ENCODE results near the gene ADORA2A. TPM values are rescaled to one million over a fixed set of nuclear protein-coding genes. Genes with fewer than 3 reads are reported as not detected.

Gene ADORA2A
- total and polyA plus RNA-seq, 2 of the 13 experiments (the other 11 are each of a cell fraction or from before 2014, with no cell fraction given): 3.3 to 5.0 TPM

GRCh38 chr22:24418786-24419474, 8.5 kb upstream of the ADORA2A start:
- in situ Hi-C loops (cut with HindIII; ENCODE audit: extremely low pct_ligation_motif_present, low pct_unique_long_range_greater_than_20kb) (no loop called here), intact Hi-C loops (cut with micrococcal nuclease; ENCODE audit: unreplicated experiment) (no loop called here)
- BruUV-seq (replicated peaks): no TSS peak
- Histone ChIP-seq H3K4me2 (ENCODE audit: low read depth, low read length) (no peak overlapping the region), H3K27ac (ENCODE audit: extremely low read length, insufficient read depth, low read length) (no peak overlapping the region), H2AFZ (ENCODE audit: low read length) (no peak overlapping the region), H4K20me1 (ENCODE audit: insufficient read depth, low read length) (no peaks in the 10 kb centered on the region), H3K4me1 (ENCODE audit: insufficient read depth, low read length) (peaks cover 26% of the 10 kb centered on the region), H3K36me3 (replicated peaks in 1 of 2; ENCODE audit: control insufficient read depth in 1 of 2, insufficient read depth in 2 of 2, low read length in 2 of 2) (peaks cover 8 to 23% of the 10 kb centered on the region in 2 experiments; a peak in 4 of 5 replicates), H3K9ac (ENCODE audit: insufficient read depth, low read depth, low read length) (no peak overlapping the region), H3K27me3 (ENCODE audit: control insufficient read depth in 1 of 2, insufficient read depth in 2 of 2, low read length in 2 of 2) (no peaks in the 10 kb centered on the region), H3K79me2 (ENCODE audit: insufficient read depth, low read length) (no peaks in the 10 kb centered on the region), H3K4me3 (replicated peaks in 1 of 3; ENCODE audit: insufficient read depth in 1 of 3, low read depth in 2 of 3, low read length in 3 of 3) (no peak overlapping the region), H3K9me3 (ENCODE audit: low read length) (no peaks in the 10 kb centered on the region)
- WGBS (ENCODE audit: low lambda C conversion rate): 96% methylated on average over 4 of the region's 16 CpGs
- no peak for DNase-seq (ENCODE audit: low spot score)
- ATAC-seq: no peak
- no peak for TF ChIP-seq CENPT (CRISPR knock-in tag; IDR thresholded peaks at IDR 0.05; ENCODE audit: low read depth)
- no peak for FAIRE-seq
- ChIA-PET POLR2A (no interaction called here), CTCF (ENCODE audit: low intra/inter-chr PET ratio, low total read pairs) (no interaction called here)

DNA sequence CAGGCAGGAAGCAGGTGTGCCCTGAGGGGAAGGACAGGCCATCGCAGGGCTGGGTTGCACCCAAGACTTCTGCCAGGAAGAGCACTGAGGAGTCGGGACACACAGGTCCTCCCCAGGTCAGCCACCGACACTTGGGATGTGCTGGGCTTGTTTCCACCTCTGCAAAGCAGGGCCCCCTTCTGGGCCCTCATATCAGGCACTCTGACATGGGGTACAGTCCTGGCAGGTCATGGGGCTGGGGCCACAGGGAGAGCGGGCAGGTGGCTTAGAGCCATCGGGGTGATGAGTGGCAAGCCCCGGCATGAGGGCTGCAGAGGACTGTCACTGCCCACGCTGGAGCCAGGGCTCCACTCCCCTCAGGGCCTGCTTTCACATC, 7.9 kb upstream of the ADORA2A start:
- BruUV-seq (replicated peaks): no TSS peak
- in situ Hi-C loops (cut with HindIII; ENCODE audit: extremely low pct_ligation_motif_present, low pct_unique_long_range_greater_than_20kb): no loop called here
- 89% methylated on average over 3 of the region's 7 CpGs for WGBS (ENCODE audit: low lambda C conversion rate)
- Histone ChIP-seq H2AFZ (ENCODE audit: low read length) (no peak overlapping the region), H3K79me2 (ENCODE audit: insufficient read depth, low read length) (no peaks in the 10 kb centered on the region), H3K27me3 (ENCODE audit: control insufficient read depth in 1 of 2, insufficient read depth in 2 of 2, low read length in 2 of 2) (no peaks in the 10 kb centered on the region; a peak in 1 of 5 replicates), H3K4me2 (ENCODE audit: low read depth, low read length) (0 out of 2 replicates have a peak overlapping the region, but pooled peaks have one; percentile 71), H4K20me1 (ENCODE audit: insufficient read depth, low read length) (no peaks in the 10 kb centered on the region), H3K9ac (ENCODE audit: insufficient read depth, low read depth, low read length) (no peak overlapping the region), H3K4me3 (replicated peaks in 1 of 3; ENCODE audit: insufficient read depth in 1 of 3, low read depth in 2 of 3, low read length in 3 of 3) (no peak overlapping the region), H3K27ac (ENCODE audit: extremely low read length, insufficient read depth, low read length) (no peak overlapping the region), H3K36me3 (replicated peaks in 1 of 2; ENCODE audit: control insufficient read depth in 1 of 2, insufficient read depth in 2 of 2, low read length in 2 of 2) (peaks cover 8 to 18% of the 10 kb centered on the region in 2 experiments; a peak in 4 of 5 replicates), H3K4me1 (ENCODE audit: insufficient read depth, low read length) (peaks cover 27% of the 10 kb centered on the region), H3K9me3 (ENCODE audit: low read length) (no peaks in the 10 kb centered on the region)
- ATAC-seq: no peak
- TF ChIP-seq MAFG (CRISPR knock-in tag; IDR thresholded peaks at IDR 0.05) (no peak), POLR2A (IDR thresholded peaks at IDR 0.05; ENCODE audit: insufficient read depth in 1 of 2, low read depth in 2 of 2, low read length in 2 of 2) (0 out of 4 replicates have a peak, but pooled peaks of 1 of the 2 experiments have one; percentile 19), ZNF589 (CRISPR knock-in tag; conservative IDR thresholded peaks at IDR 0.05) (0 out of 2 replicates have a peak, but pooled peaks have one; percentile 27), HNRNPL (IDR thresholded peaks at IDR 0.05; ENCODE audit: low read depth, low read length) (0 out of 2 replicates have a peak, but pooled peaks have one; percentile 39)
- ChIA-PET CTCF (ENCODE audit: low intra/inter-chr PET ratio, low total read pairs) (interaction anchor here (5.7 kb wide), 1 partner anchor 106 kb away, joined by 59 read pairs; no protein-coding TSS in a partner anchor), POLR2A (interaction anchor here (1.4 kb wide), 1 partner anchor 10 kb away, joined by 3 read pairs; no protein-coding TSS in a partner anchor)
- intact Hi-C loops (cut with micrococcal nuclease; ENCODE audit: unreplicated experiment): no loop called here
- DNase-seq (ENCODE audit: low spot score): no peak
- no peak for FAIRE-seq

All from HepG2 (cell line).